ENCODE results near the gene ADAT1.

DNA sequence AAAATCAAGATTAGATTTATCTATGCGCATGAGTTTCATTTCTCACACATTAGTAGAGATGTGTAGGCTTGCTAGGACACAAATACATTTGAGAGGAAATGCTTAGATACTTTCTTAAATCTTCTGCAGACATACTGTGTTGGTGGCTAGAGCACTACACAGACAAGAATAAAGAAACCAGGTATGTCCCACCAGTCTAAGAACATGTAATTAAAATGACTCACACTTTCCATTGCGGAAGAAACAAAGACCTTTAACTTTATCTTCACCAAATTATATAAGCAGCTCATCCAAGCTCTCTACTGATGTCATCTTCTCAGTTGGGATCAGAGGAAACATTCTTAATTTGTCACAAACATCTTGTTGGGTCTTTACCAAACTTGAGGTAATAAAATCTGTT is 44.4 kb downstream of the ADAT1 start:
- TF ChIP-seq, protein P1, sequence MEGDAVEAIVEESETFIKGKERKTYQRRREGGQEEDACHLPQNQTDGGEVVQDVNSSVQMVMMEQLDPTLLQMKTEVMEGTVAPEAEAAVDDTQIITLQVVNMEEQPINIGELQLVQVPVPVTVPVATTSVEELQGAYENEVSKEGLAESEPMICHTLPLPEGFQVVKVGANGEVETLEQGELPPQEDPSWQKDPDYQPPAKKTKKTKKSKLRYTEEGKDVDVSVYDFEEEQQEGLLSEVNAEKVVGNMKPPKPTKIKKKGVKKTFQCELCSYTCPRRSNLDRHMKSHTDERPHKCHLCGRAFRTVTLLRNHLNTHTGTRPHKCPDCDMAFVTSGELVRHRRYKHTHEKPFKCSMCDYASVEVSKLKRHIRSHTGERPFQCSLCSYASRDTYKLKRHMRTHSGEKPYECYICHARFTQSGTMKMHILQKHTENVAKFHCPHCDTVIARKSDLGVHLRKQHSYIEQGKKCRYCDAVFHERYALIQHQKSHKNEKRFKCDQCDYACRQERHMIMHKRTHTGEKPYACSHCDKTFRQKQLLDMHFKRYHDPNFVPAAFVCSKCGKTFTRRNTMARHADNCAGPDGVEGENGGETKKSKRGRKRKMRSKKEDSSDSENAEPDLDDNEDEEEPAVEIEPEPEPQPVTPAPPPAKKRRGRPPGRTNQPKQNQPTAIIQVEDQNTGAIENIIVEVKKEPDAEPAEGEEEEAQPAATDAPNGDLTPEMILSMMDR (IDR thresholded peaks at IDR 0.05; ENCODE audit: low read length) = no peak
- TF ChIP-seq EZH2 (optimal IDR thresholded peaks at IDR 0.05; ENCODE audit: low read depth, low read length) = no peak

Measured in MM.1S (cell line).